Astrocyte (in vitro differentiated cells and primary cell): ENCODE measurements around the gene LIPC.

Experiments used
- CTCF ChIP-seq: IDR thresholded peaks from 2 replicates; pipeline ENCODE4 v1.5.1; 2011; ENCODE audit warnings: low read depth, mild to moderate bottlenecking, inconsistent platforms, low read length, moderate library complexity; ENCODE audit not compliant: insufficient read depth
- EZH2 ChIP-seq: IDR thresholded peaks from 2 replicates; pipeline ENCODE4 v1.6.1; 2012; ENCODE audit warnings: mild to moderate bottlenecking, low read length, inconsistent platforms; ENCODE audit not compliant: insufficient read depth

- no peak for TF ChIP-seq CTCF
- TF ChIP-seq EZH2, result no peak
Measured at GRCh38 chr15:58444056-58444455, 12.3 kb downstream of the LIPC start.
